Muscle of leg (tissue), 11 donors: ENCODE results near the gene MYRIP. TPM values are rescaled to one million over a fixed set of nuclear protein-coding genes. Genes with fewer than 3 reads are reported as not detected.
A peak's percentile ranks its signal among the peaks of the same experiment; 100 is the strongest.

Source experiments
- DNase-seq: peaks from one replicate; pipeline ENCODE4 v3.0.0; 2013
- H3K27ac ChIP-seq: one replicate; pipeline ENCODE4 v1.5.1; 2013; ENCODE audit warnings: mild to moderate bottlenecking, low read length, control low read depth
- H3K27me3 ChIP-seq: one replicate; pipeline ENCODE4 v1.6.1; 2013; ENCODE audit warnings: low read length; ENCODE audit not compliant: control insufficient read depth, insufficient read depth
- H3K36me3 ChIP-seq: one replicate; pipeline ENCODE4 v1.6.1; 2013; ENCODE audit warnings: low read length; ENCODE audit not compliant: control insufficient read depth, insufficient read depth
- H3K4me1 ChIP-seq: one replicate; pipeline ENCODE4 v1.6.1; 2013; ENCODE audit warnings: low read length; ENCODE audit not compliant: control insufficient read depth, insufficient read depth
- H3K4me3 ChIP-seq: one replicate; pipeline ENCODE4 v1.5.1; 2013; ENCODE audit warnings: low read length, control low read depth
- H3K9me3 ChIP-seq: replicated peaks from 2 replicates; pipeline ENCODE4 v1.6.1; 2013; ENCODE audit warnings: low read depth, low read length; ENCODE audit not compliant: control insufficient read depth
- WGBS: methylation state at CpG from one replicate; pipeline ENCODE4 v1.1.5; 2013; ENCODE audit warnings: missing lambda C conversion rate; ENCODE audit not compliant: insufficient coverage; 5-methylcytosine and 5-hydroxymethylcytosine counted together
- polyA plus RNA-seq, 8 donors: library from polyadenylated mRNA; unstranded; fragments of 120-200 nt; gene quantifications; one replicate each; pipeline versions ENCODE4 v1.2.1 to v1.2.3, GENCODE V29; 2013; ENCODE audit warnings: inconsistent platforms in 1 of 8, low replicate concordance in 1 of 8; ENCODE audit not compliant: insufficient read length in 8 of 8, insufficient read depth in 1 of 8
- total RNA-seq: library from RNA; stranded (reverse); fragments of 120-200 nt; gene quantifications from one replicate; pipeline ENCODE4 v1.2.4, GENCODE V29; 2013

The MYRIP gene
- total and polyA plus RNA-seq, 9 donors = 0.43 to 1.3 (median 0.75) TPM

DNA sequence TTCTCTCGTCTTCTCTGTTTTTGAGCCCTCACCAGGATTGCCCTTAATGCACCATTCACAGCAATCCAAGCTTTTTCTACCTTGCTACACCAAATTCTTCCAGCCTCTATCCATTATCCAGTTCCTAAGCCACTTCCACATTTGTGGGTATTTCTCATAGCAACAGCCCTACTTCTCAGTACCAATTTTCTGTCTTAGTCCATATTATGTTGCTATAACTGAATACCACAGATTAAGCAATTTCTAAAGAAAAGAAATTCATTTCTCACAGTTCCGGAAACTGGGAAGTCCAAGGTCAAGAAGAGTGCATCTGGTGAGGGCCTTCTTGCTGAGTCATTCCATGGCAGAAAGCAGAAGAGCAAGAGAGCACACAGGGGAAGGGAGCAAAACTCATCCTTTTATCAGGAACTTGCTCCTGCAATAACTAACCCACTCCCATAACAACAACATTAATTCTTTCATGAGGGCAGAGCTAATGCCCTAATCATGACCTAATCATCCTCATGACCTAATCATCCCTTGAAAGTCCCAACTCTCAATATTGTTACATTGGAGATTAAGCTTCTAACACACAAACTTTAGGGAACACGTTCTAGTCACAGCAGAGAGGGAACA is 490.4 kb downstream of the MYRIP start:
- Histone ChIP-seq H3K27me3 (no peaks in the 10 kb centered on the region), H3K4me1 (peaks cover 2% of the 10 kb centered on the region), H3K4me3 (no peak overlapping the region), H3K27ac (no peak overlapping the region), H3K9me3 (no peaks in the 10 kb centered on the region), H3K36me3 (peaks cover 3% of the 10 kb centered on the region)
- peak; percentile 73 for DNase-seq
- 56% methylated on average over 1 of the region's 3 CpGs for WGBS

DNA sequence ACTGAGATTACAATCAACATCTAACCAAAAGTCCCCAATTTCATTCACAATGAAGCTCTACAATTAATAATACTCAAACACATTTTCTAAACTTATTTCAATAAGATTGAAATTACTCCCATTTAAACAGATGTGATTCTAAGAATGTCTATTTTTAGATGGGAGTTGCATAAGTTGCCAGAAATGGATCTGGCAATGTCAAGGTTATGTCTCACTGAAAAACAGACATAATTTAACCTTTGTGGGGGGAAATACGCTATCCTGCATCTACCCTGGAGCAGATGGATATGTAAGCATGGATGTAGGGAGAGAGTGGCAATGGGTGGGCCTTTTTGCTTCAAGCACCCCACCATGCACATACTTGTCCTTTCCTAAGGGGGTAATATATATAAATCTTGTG is 493.4 kb downstream of the MYRIP start:
- peaks cover 3% of the 10 kb centered on the region for H3K36me3 ChIP-seq
- WGBS = no CpG with 5 or more reads among the region's 1 CpG
- H3K27me3 ChIP-seq = no peaks in the 10 kb centered on the region
- no peak overlapping the region for H3K27ac ChIP-seq
- H3K9me3 ChIP-seq = no peaks in the 10 kb centered on the region
- DNase-seq = peak; percentile 36
- peaks cover 2% of the 10 kb centered on the region for H3K4me1 ChIP-seq
- no peak overlapping the region for H3K4me3 ChIP-seq

DNA sequence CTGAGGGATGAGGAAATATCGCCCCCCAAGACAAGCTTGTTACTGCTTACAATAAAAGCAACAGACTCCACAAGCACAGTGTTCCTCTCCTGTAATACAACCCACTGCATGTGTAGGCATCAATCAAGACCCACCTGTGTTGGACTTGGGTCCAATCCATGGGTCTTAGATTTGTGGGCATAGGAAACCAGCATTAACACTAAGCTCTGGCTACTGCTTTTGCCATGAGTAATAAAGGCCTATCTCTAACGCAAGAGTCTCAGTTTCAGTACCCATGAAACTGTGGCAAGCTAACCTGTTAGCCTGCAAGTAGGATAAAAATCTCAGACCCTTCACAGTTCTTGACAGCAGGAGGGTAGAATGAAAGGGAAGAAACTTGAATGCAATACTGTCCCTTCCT is 494.9 kb downstream of the MYRIP start:
- Histone ChIP-seq H3K9me3 (no peaks in the 10 kb centered on the region), H3K27me3 (no peaks in the 10 kb centered on the region), H3K27ac (no peak overlapping the region), H3K36me3 (peaks cover 3% of the 10 kb centered on the region), H3K4me1 (peaks cover 9% of the 10 kb centered on the region), H3K4me3 (no peak overlapping the region)
- DNase-seq = no peak
- WGBS = no CpG with 5 or more reads among the region's 2 CpGs

DNA sequence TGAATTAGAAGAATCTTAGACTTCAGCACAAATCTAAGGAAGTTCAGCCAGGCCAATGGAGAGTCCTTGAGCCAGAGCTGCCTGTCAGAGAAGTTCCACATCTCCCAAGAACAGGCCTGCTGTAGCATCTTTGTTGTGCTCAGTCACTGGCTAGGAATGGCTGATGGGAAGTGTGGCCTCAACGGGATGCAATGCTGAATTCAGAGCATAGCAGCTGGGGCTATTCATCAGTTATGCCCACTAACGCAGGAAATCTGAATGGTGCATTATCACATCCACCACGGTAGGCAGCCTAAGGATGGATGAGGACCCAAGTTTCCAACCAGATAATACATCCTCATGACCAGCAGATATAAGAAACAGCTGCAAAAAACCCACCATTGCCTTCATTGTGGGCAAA is 496.9 kb downstream of the MYRIP start:
- Histone ChIP-seq H3K27me3 (no peaks in the 10 kb centered on the region), H3K36me3 (no peaks in the 10 kb centered on the region), H3K9me3 (no peaks in the 10 kb centered on the region), H3K4me3 (no peak overlapping the region), H3K4me1 (peaks cover 9% of the 10 kb centered on the region), H3K27ac (no peak overlapping the region)
- WGBS = 59% methylated on average over 3 of the region's 3 CpGs
- DNase-seq = no peak

DNA sequence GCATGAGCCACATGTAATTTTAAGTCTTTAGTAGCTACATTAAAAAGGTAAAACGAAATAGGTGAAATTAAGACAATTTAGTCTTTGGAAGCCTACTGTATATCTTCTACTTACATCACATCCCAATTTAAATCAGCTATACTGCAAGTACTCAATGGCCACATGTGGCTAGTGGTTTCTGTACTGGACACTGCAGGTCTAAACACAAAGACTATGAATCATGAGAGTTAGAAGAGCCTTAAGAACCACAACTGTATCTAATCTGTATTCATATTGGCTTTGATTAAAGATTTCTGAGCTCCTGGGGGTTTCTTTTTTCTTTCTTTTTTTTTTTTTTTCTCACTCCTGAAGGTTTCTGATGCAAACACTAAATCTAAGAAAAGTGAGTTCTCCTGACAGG is 497.8 kb downstream of the MYRIP start:
- WGBS = no CpG with 5 or more reads among the region's 1 CpG
- Histone ChIP-seq H3K27me3 (no peaks in the 10 kb centered on the region), H3K4me1 (peaks cover 9% of the 10 kb centered on the region), H3K9me3 (no peaks in the 10 kb centered on the region), H3K4me3 (no peak overlapping the region), H3K27ac (no peak overlapping the region), H3K36me3 (no peaks in the 10 kb centered on the region)
- DNase-seq = no peak

DNA sequence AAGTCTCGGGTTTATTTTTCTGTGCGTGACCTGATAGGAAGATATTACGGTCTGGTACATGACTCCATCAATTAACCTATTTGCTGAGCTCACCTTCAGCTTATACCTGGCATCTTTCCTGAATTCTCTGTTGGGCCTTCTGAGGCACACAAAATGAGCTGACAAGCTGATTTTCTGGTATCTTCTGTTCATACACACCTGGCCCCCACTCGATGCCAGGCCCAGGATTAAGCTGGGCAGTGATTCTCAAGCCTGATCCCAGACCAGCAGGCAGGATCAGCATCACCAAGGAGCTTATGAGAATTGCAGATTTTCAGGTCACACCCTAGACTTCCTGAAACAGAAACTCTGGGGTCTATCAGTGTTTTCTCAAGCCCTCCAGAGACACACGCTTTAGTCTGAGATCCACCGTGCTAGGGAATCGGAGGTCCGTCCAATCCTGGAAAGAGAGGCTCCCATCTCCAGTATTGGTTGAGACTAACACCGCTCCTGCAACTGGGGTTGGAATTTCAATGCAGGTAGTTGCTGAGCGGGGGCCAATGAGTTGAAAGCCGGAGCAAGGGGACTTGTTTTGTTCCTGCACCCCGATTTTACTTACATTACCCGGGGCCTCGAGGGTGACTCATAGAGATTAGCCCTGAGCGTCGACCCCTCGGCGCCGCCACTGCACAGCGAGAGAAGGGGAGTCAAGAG is 499.5 kb downstream of the MYRIP start:
- Histone ChIP-seq H3K36me3 (peaks cover 10% of the 10 kb centered on the region), H3K27me3 (no peaks in the 10 kb centered on the region), H3K9me3 (no peaks in the 10 kb centered on the region), H3K4me3 (peak overlapping the region; percentile 97), H3K27ac (peak overlapping the region; percentile 86), H3K4me1 (peaks cover 6% of the 10 kb centered on the region)
- DNase-seq = no peak
- WGBS = 22% methylated on average over 16 of the region's 20 CpGs

DNA sequence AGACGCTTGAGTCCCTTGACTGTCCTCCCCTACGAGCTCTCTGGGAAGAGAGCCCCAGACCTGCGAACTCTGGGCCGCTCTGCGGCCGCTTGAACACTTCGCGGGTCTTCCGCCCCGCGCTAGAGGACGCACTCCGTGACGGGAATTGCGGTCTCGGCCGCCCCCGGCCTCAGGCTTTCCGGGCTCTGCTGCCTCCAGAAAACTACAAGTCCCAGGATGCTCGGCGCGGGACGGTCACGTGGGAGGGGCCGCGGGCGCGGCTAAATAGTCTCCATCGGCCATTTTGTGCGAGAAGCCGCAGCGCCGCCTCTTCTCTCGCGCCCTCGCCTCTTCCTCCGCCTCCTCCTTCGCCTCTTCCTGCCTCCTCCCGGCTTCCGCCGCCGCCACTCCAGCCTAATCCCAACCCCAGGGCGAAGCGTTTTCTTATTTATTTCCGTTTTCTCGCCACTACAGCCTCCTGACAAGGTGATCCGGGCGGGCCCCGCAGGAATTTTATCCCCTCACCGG is 500.1 kb downstream of the MYRIP start, which contains the start of gene EIF1B:
Gene EIF1B (plus strand): TSS at position 290 of the 507 bp plus-strand sequence. CDS start 235 bp downstream, outside the sequence.
- Histone ChIP-seq H3K27ac (peak within 1 kb of the TSS; percentile 96), H3K27me3 (no peaks in the 10 kb centered on the region), H3K9me3 (no peaks in the 10 kb centered on the region), H3K4me1 (peaks cover 10% of the 10 kb centered on the region), H3K4me3 (peak within 1 kb of the TSS; percentile 97), H3K36me3 (peaks cover 15% of the 10 kb centered on the region)
- peak; percentile 99 for DNase-seq
- under 1% methylated on average over 50 of the region's 50 CpGs for WGBS
